K562 (cell line): Measurements from ENCODE around the gene BTBD17.

Experiments
- ESRRA ChIP-seq: fragments of 450-650 bp; IDR thresholded peaks from 2 replicates; pipeline ENCODE4 v1.6.1; 2014; ENCODE audit warnings: low read depth, mild to moderate bottlenecking, moderate library complexity, borderline replicate concordance
- PCBP1 ChIP-seq: fragments of 200-400 bp; formaldehyde crosslinking; IDR thresholded peaks from 2 replicates; pipeline ENCODE4 v1.6.1; 2018; ENCODE audit warnings: mild to moderate bottlenecking, low read depth, low read length; ENCODE audit not compliant: poor library complexity, severe bottlenecking
- POLR2AphosphoS5 ChIP-seq: IDR thresholded peaks from 2 replicates; pipeline ENCODE4 v1.6.1; 2011; ENCODE audit warnings: mild to moderate bottlenecking, low read depth, low read length, moderate library complexity; ENCODE audit not compliant: control insufficient read depth, insufficient read depth
- TARDBP ChIP-seq: fragments of 450-650 bp; IDR thresholded peaks from 2 replicates; pipeline ENCODE4 v1.6.1; 2016
- TF ChIP-seq, protein P1 (sequence below), 3 experiments: IDR thresholded peaks in 2 of 3; conservative IDR thresholded peaks in 1 of 3; 2 replicates each; pipeline ENCODE4 v1.5.1; 2011 to 2012; ENCODE audit warnings: low read length in 3 of 3, mild to moderate bottlenecking in 3 of 3, control low read depth in 2 of 3, improper control_type of control experiment in 1 of 3, inconsistent platforms in 1 of 3, low read depth in 1 of 3, mixed read lengths in 1 of 3, moderate library complexity in 1 of 3; ENCODE audit not compliant: insufficient read depth in 2 of 3
- TF ChIP-seq, protein P2 (sequence below), 2 experiments: fragments of 450-650 bp in 1 of 2; IDR thresholded peaks; 2 replicates each; pipeline ENCODE4 v1.6.1; 2011 to 2017; ENCODE audit warnings: low read depth in 2 of 2, antibody characterized with exemption in 1 of 2, borderline replicate concordance in 1 of 2, low read length in 1 of 2, mild to moderate bottlenecking in 1 of 2, mixed read lengths in 1 of 2; ENCODE audit not compliant: control insufficient read depth in 1 of 2

DNA sequence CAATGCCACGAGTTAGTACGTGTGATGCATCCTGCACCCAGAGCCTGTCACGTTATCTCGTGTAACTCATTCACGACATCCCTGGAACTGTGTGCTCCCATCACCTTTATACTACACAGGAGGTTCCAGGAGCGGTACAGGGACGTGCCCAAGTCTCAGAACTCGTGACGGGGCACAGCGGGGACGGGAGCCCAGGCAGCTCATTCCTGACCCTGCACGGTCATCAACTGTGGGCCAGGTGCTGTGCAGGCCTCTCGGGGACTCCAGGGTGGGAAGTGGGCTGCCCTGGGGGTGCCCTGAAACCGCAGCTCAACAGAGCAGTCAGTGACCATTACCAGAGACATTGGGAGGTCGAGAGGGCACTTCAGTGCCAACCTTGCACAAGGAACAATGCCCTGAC is 46.8 kb downstream of the BTBD17 start:
- TF ChIP-seq, protein P1, sequence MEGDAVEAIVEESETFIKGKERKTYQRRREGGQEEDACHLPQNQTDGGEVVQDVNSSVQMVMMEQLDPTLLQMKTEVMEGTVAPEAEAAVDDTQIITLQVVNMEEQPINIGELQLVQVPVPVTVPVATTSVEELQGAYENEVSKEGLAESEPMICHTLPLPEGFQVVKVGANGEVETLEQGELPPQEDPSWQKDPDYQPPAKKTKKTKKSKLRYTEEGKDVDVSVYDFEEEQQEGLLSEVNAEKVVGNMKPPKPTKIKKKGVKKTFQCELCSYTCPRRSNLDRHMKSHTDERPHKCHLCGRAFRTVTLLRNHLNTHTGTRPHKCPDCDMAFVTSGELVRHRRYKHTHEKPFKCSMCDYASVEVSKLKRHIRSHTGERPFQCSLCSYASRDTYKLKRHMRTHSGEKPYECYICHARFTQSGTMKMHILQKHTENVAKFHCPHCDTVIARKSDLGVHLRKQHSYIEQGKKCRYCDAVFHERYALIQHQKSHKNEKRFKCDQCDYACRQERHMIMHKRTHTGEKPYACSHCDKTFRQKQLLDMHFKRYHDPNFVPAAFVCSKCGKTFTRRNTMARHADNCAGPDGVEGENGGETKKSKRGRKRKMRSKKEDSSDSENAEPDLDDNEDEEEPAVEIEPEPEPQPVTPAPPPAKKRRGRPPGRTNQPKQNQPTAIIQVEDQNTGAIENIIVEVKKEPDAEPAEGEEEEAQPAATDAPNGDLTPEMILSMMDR (IDR thresholded peaks at IDR 0.05 in 2 of 3, conservative IDR thresholded peaks at IDR 0.05 in 1 of 3; ENCODE audit: insufficient read depth in 2 of 3, low read depth in 1 of 3, low read length in 3 of 3) = no peak
- TF ChIP-seq, protein P2, sequence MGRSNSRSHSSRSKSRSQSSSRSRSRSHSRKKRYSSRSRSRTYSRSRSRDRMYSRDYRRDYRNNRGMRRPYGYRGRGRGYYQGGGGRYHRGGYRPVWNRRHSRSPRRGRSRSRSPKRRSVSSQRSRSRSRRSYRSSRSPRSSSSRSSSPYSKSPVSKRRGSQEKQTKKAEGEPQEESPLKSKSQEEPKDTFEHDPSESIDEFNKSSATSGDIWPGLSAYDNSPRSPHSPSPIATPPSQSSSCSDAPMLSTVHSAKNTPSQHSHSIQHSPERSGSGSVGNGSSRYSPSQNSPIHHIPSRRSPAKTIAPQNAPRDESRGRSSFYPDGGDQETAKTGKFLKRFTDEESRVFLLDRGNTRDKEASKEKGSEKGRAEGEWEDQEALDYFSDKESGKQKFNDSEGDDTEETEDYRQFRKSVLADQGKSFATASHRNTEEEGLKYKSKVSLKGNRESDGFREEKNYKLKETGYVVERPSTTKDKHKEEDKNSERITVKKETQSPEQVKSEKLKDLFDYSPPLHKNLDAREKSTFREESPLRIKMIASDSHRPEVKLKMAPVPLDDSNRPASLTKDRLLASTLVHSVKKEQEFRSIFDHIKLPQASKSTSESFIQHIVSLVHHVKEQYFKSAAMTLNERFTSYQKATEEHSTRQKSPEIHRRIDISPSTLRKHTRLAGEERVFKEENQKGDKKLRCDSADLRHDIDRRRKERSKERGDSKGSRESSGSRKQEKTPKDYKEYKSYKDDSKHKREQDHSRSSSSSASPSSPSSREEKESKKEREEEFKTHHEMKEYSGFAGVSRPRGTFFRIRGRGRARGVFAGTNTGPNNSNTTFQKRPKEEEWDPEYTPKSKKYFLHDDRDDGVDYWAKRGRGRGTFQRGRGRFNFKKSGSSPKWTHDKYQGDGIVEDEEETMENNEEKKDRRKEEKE (IDR thresholded peaks at IDR 0.05; ENCODE audit: borderline replicate concordance in 1 of 2, control insufficient read depth in 1 of 2, low read depth in 2 of 2, low read length in 1 of 2) = no peak
- no peak for TF ChIP-seq PCBP1
- no peak for TF ChIP-seq ESRRA
- TF ChIP-seq POLR2AphosphoS5 = no peak
- TF ChIP-seq TARDBP = no peak
